ENCODE data around the gene HGFAC.

DNA sequence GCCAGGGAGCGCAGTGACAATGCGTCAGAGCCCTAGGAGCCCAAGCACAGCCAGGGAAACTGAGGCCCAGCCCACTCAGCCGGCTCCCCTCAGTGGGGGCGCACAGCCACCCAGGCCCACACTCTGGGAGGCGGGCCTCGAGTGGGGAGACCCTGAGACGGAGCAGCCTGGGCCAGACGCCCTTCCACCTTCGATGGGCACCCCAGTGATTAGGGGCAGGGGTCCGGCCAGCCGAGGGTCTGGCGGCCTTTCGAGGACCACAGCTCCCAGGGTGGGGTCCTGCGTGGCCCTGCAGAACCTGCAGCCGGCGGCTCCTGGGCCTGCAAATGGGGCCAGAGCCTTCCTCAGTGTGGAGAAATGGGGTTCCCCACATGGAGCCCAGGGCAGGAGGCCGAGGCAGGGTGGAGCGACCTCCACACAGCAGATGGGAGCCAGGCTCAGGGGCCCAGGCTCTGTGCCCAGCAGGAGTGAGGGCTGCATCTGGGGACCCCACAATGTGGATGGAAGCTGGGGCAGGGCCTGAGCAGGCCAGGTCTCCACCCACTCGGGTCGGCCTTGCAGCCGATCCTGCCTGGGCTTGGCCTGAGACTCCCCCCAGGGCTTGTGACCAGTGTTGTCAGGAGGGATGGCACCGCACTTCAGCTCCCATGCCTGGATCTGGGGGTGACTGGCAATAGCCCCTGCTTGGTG, 5.0 kb downstream of the HGFAC start:
- TF ChIP-seq, protein P1, sequence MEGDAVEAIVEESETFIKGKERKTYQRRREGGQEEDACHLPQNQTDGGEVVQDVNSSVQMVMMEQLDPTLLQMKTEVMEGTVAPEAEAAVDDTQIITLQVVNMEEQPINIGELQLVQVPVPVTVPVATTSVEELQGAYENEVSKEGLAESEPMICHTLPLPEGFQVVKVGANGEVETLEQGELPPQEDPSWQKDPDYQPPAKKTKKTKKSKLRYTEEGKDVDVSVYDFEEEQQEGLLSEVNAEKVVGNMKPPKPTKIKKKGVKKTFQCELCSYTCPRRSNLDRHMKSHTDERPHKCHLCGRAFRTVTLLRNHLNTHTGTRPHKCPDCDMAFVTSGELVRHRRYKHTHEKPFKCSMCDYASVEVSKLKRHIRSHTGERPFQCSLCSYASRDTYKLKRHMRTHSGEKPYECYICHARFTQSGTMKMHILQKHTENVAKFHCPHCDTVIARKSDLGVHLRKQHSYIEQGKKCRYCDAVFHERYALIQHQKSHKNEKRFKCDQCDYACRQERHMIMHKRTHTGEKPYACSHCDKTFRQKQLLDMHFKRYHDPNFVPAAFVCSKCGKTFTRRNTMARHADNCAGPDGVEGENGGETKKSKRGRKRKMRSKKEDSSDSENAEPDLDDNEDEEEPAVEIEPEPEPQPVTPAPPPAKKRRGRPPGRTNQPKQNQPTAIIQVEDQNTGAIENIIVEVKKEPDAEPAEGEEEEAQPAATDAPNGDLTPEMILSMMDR (IDR thresholded peaks at IDR 0.05), result no peak
- TF ChIP-seq EP300 (IDR thresholded peaks at IDR 0.05) (no peak), POLR2AphosphoS5 (IDR thresholded peaks at IDR 0.05) (no peak)

All from suprapubic skin (tissue), 4 donors.